Stimulated activated naive CD8-positive, alpha-beta T cell treated with anti-CD3 and anti-CD28 coated beads, Interleukin-15, Interleukin-2, amounts not matched to agents 100 U/mL and 50 U/mL, for 24 hours (primary cell): ENCODE results near the gene VEZT.
A peak's percentile ranks its signal among the peaks of the same experiment; 100 is the strongest.
"Not testable (repeated sequence)": the region's sequence is repeated elsewhere in the genome, so short reads cannot be mapped to it uniquely, and the experiment has no call there.

ENCODE experiments used
- ATAC-seq: fragments of 150-1000 bp; cut with Tn5 transposase; one replicate; pipeline ENCODE4 v1.10.0; 2021
- DNase-seq: peaks from one replicate; pipeline ENCODE4 v3.0.0; 2021

The VEZT gene

DNA sequence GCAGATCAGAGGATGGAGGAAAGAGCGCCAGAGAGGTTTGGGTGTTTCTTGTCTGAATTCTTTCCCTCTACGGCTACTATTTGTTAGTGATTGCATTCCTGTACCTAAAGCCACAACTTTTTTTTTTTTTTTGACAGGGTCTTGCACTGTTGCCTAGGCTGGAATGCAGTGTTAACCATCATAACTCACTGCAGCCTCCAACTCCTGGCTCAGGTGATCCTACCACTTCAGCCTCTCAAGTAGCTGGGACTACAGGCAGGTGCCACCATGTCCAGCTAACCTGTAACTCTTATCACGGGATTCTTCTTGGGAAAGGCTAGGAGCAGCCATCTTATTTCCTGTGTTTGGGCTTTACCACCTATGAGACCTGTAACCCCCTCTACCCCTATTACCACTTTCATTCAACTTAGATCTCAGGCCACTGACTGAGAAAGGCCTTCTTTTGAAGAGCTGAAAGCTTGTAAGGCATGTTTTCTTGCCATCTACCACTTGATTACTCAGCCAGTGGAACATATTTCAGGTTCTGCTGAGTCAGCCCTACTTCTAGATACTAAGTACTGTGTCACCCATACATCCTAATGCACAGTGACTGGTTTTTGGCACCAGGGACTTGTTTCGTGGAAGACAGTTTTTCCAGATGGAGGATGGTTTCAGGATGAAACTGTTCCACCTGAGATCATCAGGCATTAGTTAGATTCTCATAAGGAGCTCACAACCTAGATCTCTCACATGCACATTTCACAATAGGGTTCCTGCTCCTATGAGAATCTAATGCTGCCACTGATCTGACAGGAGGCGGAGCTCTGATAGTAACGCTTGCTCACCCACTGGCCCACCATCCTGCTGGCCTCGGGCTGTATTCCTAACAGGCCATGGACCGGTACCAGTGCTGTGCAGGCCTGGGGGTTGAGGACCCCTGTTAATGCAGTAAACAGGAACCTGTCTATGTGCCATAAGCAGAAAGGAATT, 6.9 kb downstream of the VEZT start:
- ATAC-seq: peak; percentile 69

DNA sequence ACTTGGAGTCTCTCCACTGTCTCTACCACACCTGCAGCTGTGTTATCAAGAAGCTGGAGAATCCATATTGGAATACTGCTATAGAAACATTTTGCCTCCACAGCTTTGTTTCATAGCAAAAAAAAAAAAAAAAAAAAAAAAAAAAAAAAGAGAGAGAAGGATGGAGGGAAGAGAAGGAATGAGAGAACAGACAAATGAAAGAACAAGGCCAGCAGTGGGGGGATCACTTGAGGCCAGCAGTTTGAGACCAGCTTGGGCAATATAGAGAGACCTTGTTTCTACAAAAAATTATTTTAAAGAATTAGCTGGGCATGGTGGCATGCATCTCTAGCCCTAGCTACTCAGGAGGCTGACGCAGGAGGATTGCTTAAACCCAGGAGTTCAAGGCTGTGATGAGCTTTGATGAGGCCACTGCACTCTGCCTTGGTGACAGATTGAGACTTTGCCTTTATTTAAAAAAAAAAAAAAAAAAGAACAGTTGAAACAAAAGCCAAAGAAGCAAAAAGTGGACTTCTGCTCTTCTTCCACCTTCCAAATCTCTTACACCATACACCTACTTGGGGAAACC, 8.1 kb downstream of the VEZT start:
- ATAC-seq (no peak), DNase-seq (no peak)

More for the DNA sequence above, 6.9 kb downstream of the VEZT start:
- no peak for DNase-seq

GRCh38 chr12:95227818-95228356, 10.3 kb downstream of the VEZT start:
- no peak for ATAC-seq

GRCh38 chr12:95228617-95229016, 11.0 kb downstream of the VEZT start:
- no peak for DNase-seq
- ATAC-seq: no peak

More at GRCh38 chr12:95227818-95228356, 10.3 kb downstream of the VEZT start:
- no peak for DNase-seq

DNA sequence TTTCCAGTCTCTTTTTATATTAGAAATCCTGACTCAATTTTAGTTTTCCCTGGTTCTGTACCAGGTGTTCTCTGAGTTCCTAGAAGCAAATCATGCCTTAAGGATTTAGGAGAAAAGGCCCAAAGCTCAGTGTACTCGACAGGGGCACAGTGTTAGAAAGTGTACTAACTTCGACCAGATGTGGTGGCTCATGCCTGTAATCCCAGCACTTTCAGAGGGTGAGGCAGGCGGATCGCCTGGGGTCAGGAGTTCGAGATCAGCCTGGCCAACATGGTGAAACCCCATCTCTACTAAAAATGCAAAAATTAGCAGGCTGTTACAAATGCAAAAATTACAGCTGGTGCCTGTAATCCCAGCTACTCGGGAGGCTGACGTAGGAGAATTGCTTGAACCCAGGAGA, 12.0 kb downstream of the VEZT start:
- ATAC-seq: no peak

DNA sequence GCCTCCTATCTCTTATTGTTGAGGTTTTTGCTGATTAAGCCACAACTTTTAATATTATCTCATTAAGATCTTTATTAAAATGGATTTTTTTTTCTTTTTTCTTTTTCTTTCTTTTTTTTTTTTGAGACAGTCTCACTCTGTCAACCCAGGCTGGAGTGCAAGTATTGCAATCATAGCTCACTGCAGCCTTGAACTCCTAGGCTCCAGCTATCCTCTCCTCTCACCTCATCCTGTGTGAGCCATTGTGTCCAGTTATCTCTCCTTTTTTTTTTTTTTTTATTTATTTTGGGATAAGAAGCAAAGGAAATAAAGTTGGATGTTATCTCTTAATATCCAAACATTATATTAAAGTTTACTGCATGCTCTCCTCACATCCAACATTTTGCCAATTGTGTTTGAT, 12.7 kb downstream of the VEZT start:
- no peak for DNase-seq
- ATAC-seq: no peak

More for the DNA sequence above, 12.0 kb downstream of the VEZT start:
- no peak for DNase-seq

- ATAC-seq (no peak), DNase-seq (no peak)
Measured at GRCh38 chr12:95231190-95231589, 13.6 kb downstream of the VEZT start.

DNA sequence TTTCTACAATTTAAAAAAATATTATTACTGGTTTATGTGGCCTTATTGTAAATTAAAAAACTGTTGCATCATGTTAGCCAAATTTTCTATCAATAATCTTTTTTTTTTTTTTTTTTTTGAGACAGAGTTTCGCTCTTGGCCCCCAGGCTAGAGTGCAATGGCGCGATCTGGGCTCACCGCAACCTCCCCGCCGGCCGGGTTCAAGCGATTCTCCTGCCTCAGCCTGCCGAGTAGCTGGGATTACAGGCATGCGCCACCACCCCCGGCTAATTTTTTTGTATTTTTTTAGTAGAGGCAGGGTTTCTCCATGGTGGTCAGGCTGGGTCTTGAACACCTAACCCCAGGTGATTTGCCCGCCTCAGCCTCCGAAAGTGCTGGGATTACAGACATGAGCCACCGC, 16.6 kb downstream of the VEZT start:
- not testable (repeated sequence) for ATAC-seq, DNase-seq

DNA sequence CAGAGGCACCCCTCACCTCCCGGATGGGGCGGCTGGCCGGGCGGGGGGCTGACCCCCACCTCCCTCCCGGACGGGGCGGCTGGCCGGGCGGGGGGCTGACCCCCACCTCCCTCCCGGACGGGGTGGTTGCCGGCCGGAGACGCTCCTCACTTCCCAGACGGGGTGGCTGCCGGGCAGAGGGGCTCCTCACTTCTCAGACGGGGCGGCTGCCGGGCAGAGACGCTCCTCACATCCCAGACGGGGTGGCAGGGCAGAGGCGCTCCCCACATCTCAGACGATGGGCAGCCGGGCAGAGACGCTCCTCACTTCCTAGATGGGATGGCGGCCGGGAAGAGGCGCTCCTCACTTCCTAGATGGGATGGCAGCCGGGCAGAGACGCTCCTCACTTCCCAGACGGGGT, 18.0 kb downstream of the VEZT start:
- ATAC-seq, DNase-seq: not testable (repeated sequence)

DNA sequence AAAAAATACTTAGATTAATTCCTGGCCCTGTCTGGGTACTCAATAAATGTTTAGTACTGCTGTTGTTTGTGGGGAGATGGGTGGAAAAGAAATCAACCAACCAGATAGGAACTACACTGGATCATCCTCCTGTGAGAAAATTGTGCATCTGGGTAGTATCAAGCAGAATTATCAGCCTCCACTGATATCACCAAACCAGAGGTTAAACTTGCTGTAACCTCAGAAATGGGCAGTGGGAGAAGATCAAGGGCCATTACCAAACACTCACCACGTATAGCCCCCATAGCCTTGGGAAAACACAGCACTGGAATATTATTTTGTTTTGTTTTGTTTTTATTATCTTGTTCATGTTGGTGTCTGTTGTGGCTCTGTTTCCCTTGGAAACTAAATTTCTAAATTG, 19.7 kb downstream of the VEZT start:
- ATAC-seq (no peak), DNase-seq (no peak)

GRCh38 chr12:95238150-95238549, 20.5 kb downstream of the VEZT start:
- DNase-seq (no peak), ATAC-seq (no peak)

GRCh38 chr12:95239216-95239615, 21.6 kb downstream of the VEZT start:
- DNase-seq: no peak
- ATAC-seq: no peak

DNA sequence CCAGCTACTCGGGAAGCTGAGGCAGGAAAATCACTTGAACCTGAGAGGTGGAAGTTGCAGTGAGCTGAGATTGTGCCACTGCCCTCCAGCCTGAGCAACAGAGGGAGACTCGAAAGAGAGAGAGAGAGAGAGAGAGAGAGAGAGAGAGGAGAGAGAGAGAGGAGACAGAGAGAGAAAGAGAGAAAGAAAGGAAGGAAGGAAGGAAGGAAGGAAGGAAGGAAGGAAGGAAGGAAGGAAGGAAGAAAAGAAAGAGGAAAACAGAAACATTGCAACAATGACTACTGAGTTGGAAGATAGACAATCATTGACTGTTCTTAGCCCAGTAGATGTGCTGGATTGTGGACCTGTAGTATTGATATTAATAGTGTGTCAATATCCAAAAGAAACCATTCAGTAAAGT, 22.2 kb downstream of the VEZT start:
- DNase-seq, ATAC-seq: not testable (repeated sequence)

GRCh38 chr12:95240556-95240955, 22.9 kb downstream of the VEZT start:
- DNase-seq (no peak), ATAC-seq (no peak)

- ATAC-seq, DNase-seq: not testable (repeated sequence)
Measured at GRCh38 chr12:95241138-95241537, 23.5 kb downstream of the VEZT start.

GRCh38 chr12:95241761-95242506, 24.3 kb downstream of the VEZT start:
- DNase-seq: no peak
- no peak for ATAC-seq

DNA sequence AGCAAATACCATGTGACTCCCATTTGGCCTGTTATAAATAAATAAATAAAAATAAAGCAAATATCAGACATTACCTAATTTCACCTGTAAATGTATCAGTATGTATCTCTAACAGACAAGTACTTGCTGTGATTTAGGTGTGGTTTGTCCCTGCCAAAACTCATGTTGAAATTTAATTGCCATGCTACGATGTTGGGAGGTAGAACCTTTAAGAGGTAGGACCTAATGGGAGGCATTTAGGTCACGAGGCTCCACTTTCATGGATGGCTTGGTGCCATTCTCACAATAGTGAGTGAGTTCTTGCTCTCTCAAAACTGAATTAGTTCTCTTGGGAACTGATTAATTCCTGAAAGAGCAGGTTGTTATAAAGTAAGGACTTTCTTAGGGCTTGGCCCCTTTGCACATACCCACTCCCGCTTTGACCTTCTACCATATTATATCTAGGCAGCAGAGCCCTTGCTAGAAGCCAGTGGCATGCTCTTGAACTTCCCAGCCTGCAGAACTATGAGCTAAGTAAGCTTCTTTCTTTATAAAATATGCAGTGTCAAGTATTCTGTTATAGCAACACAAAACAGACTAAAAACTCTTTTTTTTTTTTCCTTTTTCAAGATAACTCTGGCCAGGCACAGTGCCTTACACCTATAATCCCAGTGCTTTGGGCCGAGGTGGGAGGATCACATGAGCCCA, 26.0 kb downstream of the VEZT start:
- DNase-seq (no peak), ATAC-seq (no peak)

GRCh38 chr12:95244350-95244749, 26.7 kb downstream of the VEZT start:
- ATAC-seq: no peak
- DNase-seq: no peak

DNA sequence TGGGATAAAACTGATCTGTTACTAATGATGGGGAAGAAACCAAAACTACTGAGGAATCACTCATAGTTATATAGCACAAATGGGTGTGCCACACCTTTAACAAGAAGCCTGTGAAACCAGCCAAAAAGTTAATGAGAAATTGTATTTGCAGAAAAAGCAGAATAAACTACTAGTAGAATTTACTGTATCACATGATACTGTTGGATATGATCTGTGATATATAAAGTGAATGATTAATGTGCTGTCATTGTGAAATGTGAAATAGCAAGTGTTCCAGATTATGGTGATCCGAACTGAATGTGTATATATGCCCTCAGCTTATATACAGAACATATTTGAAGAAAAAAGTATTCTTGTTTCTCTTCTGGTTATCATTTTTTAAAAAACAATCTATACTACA, 30.5 kb downstream of the VEZT start:
- no peak for DNase-seq
- no peak for ATAC-seq

- ATAC-seq (no peak), DNase-seq (no peak)
Measured at GRCh38 chr12:95248604-95249360, 31.2 kb downstream of the VEZT start.

DNA sequence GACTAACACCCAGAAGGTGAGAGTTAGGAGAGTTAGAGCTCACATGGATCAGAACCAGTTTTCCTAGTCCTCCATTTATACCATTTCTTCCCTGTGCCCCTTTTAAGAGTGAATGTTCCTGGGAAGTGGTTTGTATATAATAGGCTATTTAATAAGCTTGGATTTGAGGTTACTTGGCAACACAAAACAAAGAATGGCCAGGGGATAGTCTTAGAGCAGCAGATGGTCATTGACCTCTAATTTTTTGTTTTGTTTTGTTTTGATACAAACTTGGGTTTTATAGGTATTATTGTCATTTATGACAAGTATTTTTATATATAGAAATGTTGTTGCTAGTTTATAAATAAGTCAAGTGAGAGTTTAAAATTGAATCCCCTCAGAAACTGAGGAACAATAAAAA, 35.8 kb downstream of the VEZT start:
- ATAC-seq (no peak), DNase-seq (no peak)
